Measurements from ENCODE around the gene UGT2B17.

DNA sequence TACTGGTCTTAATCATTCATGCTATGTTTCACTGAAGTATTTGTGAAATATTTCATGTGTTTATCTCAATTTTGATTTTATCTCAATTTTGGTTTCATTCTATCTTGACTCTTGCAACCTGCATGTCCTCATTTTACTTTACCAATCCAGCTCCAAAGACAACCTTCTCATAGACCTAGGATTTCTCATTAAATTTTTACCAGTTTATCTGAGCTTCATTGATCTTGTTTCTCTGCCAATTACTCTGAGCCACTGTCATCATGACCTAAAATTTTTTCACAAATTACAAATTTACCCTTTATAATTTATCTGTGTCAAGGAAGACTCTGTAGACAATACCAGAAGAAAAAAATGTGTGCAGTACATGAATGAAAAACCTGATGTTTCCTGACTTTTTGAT lies 18.6 kb upstream of the UGT2B17 start:
- TF ChIP-seq, protein P1, sequence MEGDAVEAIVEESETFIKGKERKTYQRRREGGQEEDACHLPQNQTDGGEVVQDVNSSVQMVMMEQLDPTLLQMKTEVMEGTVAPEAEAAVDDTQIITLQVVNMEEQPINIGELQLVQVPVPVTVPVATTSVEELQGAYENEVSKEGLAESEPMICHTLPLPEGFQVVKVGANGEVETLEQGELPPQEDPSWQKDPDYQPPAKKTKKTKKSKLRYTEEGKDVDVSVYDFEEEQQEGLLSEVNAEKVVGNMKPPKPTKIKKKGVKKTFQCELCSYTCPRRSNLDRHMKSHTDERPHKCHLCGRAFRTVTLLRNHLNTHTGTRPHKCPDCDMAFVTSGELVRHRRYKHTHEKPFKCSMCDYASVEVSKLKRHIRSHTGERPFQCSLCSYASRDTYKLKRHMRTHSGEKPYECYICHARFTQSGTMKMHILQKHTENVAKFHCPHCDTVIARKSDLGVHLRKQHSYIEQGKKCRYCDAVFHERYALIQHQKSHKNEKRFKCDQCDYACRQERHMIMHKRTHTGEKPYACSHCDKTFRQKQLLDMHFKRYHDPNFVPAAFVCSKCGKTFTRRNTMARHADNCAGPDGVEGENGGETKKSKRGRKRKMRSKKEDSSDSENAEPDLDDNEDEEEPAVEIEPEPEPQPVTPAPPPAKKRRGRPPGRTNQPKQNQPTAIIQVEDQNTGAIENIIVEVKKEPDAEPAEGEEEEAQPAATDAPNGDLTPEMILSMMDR (conservative IDR thresholded peaks at IDR 0.05; ENCODE audit: low read depth, low read length): no peak
- no peak for TF ChIP-seq EZH2 (IDR thresholded peaks at IDR 0.05; ENCODE audit: borderline replicate concordance, low read depth, low read length, poor library complexity, severe bottlenecking)
